Mesendoderm (in vitro differentiated cells): ENCODE measurements around the gene ITPR2.
A peak's percentile ranks its signal among the peaks of the same experiment; 100 is the strongest.
"Not testable (repeated sequence)": the region's sequence is repeated elsewhere in the genome, so short reads cannot be mapped to it uniquely, and the experiment has no call there.

Source experiments
- DNase-seq: peaks from one replicate; pipeline ENCODE4 v3.0.0; 2013
- H2AK5ac ChIP-seq: 2 replicates; pipeline ENCODE4 v1.6.1; 2013; ENCODE audit warnings: low read length, inconsistent platforms
- H2BK120ac ChIP-seq: 2 replicates; pipeline ENCODE4 v1.6.1; 2013; ENCODE audit warnings: low read depth, mild to moderate bottlenecking, low read length, moderate library complexity, mixed read lengths
- H2BK15ac ChIP-seq: replicated peaks from 2 replicates; pipeline ENCODE4 v1.6.1; 2013; ENCODE audit warnings: low read depth, mild to moderate bottlenecking, moderate library complexity
- H2BK5ac ChIP-seq: 2 replicates; pipeline ENCODE4 v1.6.1; 2013; ENCODE audit warnings: low read length, inconsistent platforms
- H3K18ac ChIP-seq: 2 replicates; pipeline ENCODE4 v1.6.1; 2013; ENCODE audit warnings: mild to moderate bottlenecking, low read length, mixed read lengths
- H3K23ac ChIP-seq: one replicate; pipeline ENCODE4 v1.6.1; 2013; ENCODE audit warnings: low read length
- H3K27ac ChIP-seq: 2 replicates; pipeline ENCODE4 v1.5.1; 2013; ENCODE audit warnings: low read depth, mild to moderate bottlenecking, inconsistent platforms, low read length, moderate library complexity
- H3K27me3 ChIP-seq: 2 replicates; pipeline ENCODE4 v1.6.1; 2013; ENCODE audit warnings: low read length, control low read depth, mild to moderate bottlenecking, inconsistent platforms; ENCODE audit not compliant: insufficient read depth, poor library complexity
- H3K36me3 ChIP-seq: 2 replicates; pipeline ENCODE4 v1.6.1; 2013; ENCODE audit warnings: low read length, inconsistent platforms; ENCODE audit not compliant: control insufficient read depth, insufficient read depth
- H3K4ac ChIP-seq: one replicate; pipeline ENCODE4 v1.6.1; 2013; ENCODE audit warnings: low read depth, mild to moderate bottlenecking, low read length, moderate library complexity
- H3K4me1 ChIP-seq: 2 replicates; pipeline ENCODE4 v1.6.1; 2013; ENCODE audit warnings: low read depth, low read length, inconsistent platforms; ENCODE audit not compliant: control insufficient read depth
- H3K4me2 ChIP-seq: 2 replicates; pipeline ENCODE4 v1.6.1; 2013; ENCODE audit warnings: low read length
- H3K4me3 ChIP-seq: 2 replicates; pipeline ENCODE4 v1.5.1; 2013; ENCODE audit warnings: mild to moderate bottlenecking, low read length
- H3K56ac ChIP-seq: one replicate; pipeline ENCODE4 v1.6.1; 2013; ENCODE audit warnings: low read length
- H3K79me1 ChIP-seq: 2 replicates; pipeline ENCODE4 v1.6.1; 2013; ENCODE audit warnings: low read length, inconsistent platforms
- H3K79me2 ChIP-seq: 2 replicates; pipeline ENCODE4 v1.6.1; 2013; ENCODE audit warnings: mild to moderate bottlenecking, low read length; ENCODE audit not compliant: control insufficient read depth, insufficient read depth
- H3K9ac ChIP-seq: 2 replicates; pipeline ENCODE4 v1.6.1; 2013; ENCODE audit warnings: low read length, inconsistent platforms
- H4K5ac ChIP-seq: one replicate; pipeline ENCODE4 v1.6.1; 2013; ENCODE audit warnings: low read length
- H4K8ac ChIP-seq: one replicate; pipeline ENCODE4 v1.6.1; 2013; ENCODE audit warnings: low read depth, mild to moderate bottlenecking, control low read depth, low read length, moderate library complexity
- WGBS: extraction: QIAGEN DNeasy Blood & Tissue Kit; methylation state at CpG from one replicate; pipeline ENCODE4 v1.1.7; 2013; ENCODE audit warnings: low lambda C conversion rate, missing lambda C conversion rate; ENCODE audit not compliant: insufficient coverage; ENCODE audit errors: extremely low coverage; 5-methylcytosine and 5-hydroxymethylcytosine counted together

Gene ITPR2

GRCh38 chr12:26838888-26839416 lies 6.0 kb upstream of the ITPR2 start:
- H3K9ac ChIP-seq: no peak overlapping the region
- no CpG with 5 or more reads among the region's 24 CpGs for WGBS

GRCh38 chr12:26836201-26836600 lies 3.2 kb upstream of the ITPR2 start:
- peaks cover 1% of the 10 kb centered on the region for H3K4me1 ChIP-seq
- no peak overlapping the region for H3K4me3 ChIP-seq
- no peaks in the 10 kb centered on the region for H3K36me3 ChIP-seq
- peaks cover 2% of the 10 kb centered on the region for H3K79me2 ChIP-seq
- no peak overlapping the region for H2AK5ac ChIP-seq
- no peak overlapping the region for H3K4ac ChIP-seq
- no peak overlapping the region for H3K27ac ChIP-seq
- no peak overlapping the region for H4K5ac ChIP-seq
- WGBS: no CpG with 5 or more reads among the region's 2 CpGs
- peaks cover 2% of the 10 kb centered on the region for H3K79me1 ChIP-seq
- no peak overlapping the region for H3K4me2 ChIP-seq
- no peak overlapping the region for H3K18ac ChIP-seq
- H3K27me3 ChIP-seq: no peaks in the 10 kb centered on the region
- no peak overlapping the region for H2BK5ac ChIP-seq
- no peak overlapping the region for H2BK120ac ChIP-seq
- H3K9ac ChIP-seq: no peak overlapping the region
- no peak overlapping the region for H3K56ac ChIP-seq
- H2BK15ac ChIP-seq: no peak overlapping the region
- no peak overlapping the region for H3K23ac ChIP-seq
- DNase-seq: no peak
- H4K8ac ChIP-seq: no peak overlapping the region

More at GRCh38 chr12:26838888-26839416, 6.0 kb upstream of the ITPR2 start:
- no peaks in the 10 kb centered on the region for H3K4me1 ChIP-seq
- no peak overlapping the region for H2AK5ac ChIP-seq
- no peak overlapping the region for H3K4me2 ChIP-seq
- no peak overlapping the region for H3K4ac ChIP-seq
- H3K27ac ChIP-seq: no peak overlapping the region
- no peaks in the 10 kb centered on the region for H3K79me2 ChIP-seq
- H3K27me3 ChIP-seq: no peaks in the 10 kb centered on the region
- H2BK5ac ChIP-seq: no peak overlapping the region
- no peak overlapping the region for H4K8ac ChIP-seq
- H2BK15ac ChIP-seq: no peak overlapping the region
- DNase-seq: no peak
- no peaks in the 10 kb centered on the region for H3K79me1 ChIP-seq
- H3K56ac ChIP-seq: no peak overlapping the region
- no peaks in the 10 kb centered on the region for H3K36me3 ChIP-seq
- H3K23ac ChIP-seq: no peak overlapping the region
- H3K18ac ChIP-seq: no peak overlapping the region
- H3K4me3 ChIP-seq: no peak overlapping the region
- H2BK120ac ChIP-seq: no peak overlapping the region
- H4K5ac ChIP-seq: no peak overlapping the region

- not testable (repeated sequence) for DNase-seq, H3K79me1 ChIP-seq, H3K56ac ChIP-seq, H3K18ac ChIP-seq, H3K4me1 ChIP-seq, H4K8ac ChIP-seq, H3K4me3 ChIP-seq, H2BK15ac ChIP-seq, H2AK5ac ChIP-seq, H3K9ac ChIP-seq, H2BK5ac ChIP-seq, H3K27ac ChIP-seq, H3K23ac ChIP-seq, H3K79me2 ChIP-seq, H3K4ac ChIP-seq, H3K36me3 ChIP-seq, H4K5ac ChIP-seq, H2BK120ac ChIP-seq, H3K27me3 ChIP-seq, H3K4me2 ChIP-seq
- WGBS: no CpG with 5 or more reads among the region's 7 CpGs
These were observed 1.6 kb upstream of the ITPR2 start for GRCh38 chr12:26834503-26835060.

- H2BK120ac ChIP-seq: no peak overlapping the region
- H3K27me3 ChIP-seq: no peaks in the 10 kb centered on the region
- H2BK5ac ChIP-seq: no peak overlapping the region
- H2BK15ac ChIP-seq: no peak overlapping the region
- peaks cover 2% of the 10 kb centered on the region for H3K79me1 ChIP-seq
- peak; percentile 89 for DNase-seq
- H3K4ac ChIP-seq: no peak overlapping the region
- H3K4me1 ChIP-seq: peaks cover 1% of the 10 kb centered on the region
- H3K56ac ChIP-seq: peak overlapping the region; percentile 89
- H3K23ac ChIP-seq: no peak overlapping the region
- WGBS: no CpG with 5 or more reads among the region's 27 CpGs
- H3K36me3 ChIP-seq: no peaks in the 10 kb centered on the region
- no peak overlapping the region for H2AK5ac ChIP-seq
- peak overlapping the region; percentile 46 for H3K4me3 ChIP-seq
- peaks cover 8% of the 10 kb centered on the region for H3K79me2 ChIP-seq
- no peak overlapping the region for H4K5ac ChIP-seq
- H4K8ac ChIP-seq: no peak overlapping the region
- peak overlapping the region; percentile 41 for H3K27ac ChIP-seq
- peak overlapping the region; percentile 70 for H3K18ac ChIP-seq
- peak overlapping the region; percentile 83 for H3K4me2 ChIP-seq
- peak overlapping the region; percentile 71 for H3K9ac ChIP-seq
These were observed 923 bp upstream of the ITPR2 start for GRCh38 chr12:26833743-26834490.

GRCh38 chr12:26831951-26832821 lies 808 bp downstream of the ITPR2 start:
- H3K27ac ChIP-seq: peak overlapping the region; percentile 41

More at GRCh38 chr12:26831951-26832821, 808 bp downstream of the ITPR2 start:
- no peak overlapping the region for H2BK15ac ChIP-seq
- no peak overlapping the region for H2BK120ac ChIP-seq
- H3K79me2 ChIP-seq: peaks cover 11% of the 10 kb centered on the region
- peak overlapping the region; percentile 70 for H3K4me3 ChIP-seq
- H4K5ac ChIP-seq: no peak overlapping the region
- H4K8ac ChIP-seq: no peak overlapping the region
- H3K27me3 ChIP-seq: no peaks in the 10 kb centered on the region
- no peak overlapping the region for H3K4ac ChIP-seq
- H3K18ac ChIP-seq: peak overlapping the region; percentile 41
- H3K4me1 ChIP-seq: peaks cover 1% of the 10 kb centered on the region
- peak overlapping the region; percentile 89 for H3K9ac ChIP-seq
- peak; percentile 86 for DNase-seq
- H2AK5ac ChIP-seq: no peak overlapping the region
- H3K79me1 ChIP-seq: peaks cover 2% of the 10 kb centered on the region
- H3K36me3 ChIP-seq: no peaks in the 10 kb centered on the region
- no CpG with 5 or more reads among the region's 55 CpGs for WGBS
- H3K4me2 ChIP-seq: peak overlapping the region; percentile 64
- H3K23ac ChIP-seq: peak overlapping the region; percentile 25
- peak overlapping the region; percentile 95 for H3K56ac ChIP-seq
- H2BK5ac ChIP-seq: no peak overlapping the region
